Mesendoderm (in vitro differentiated cells): ENCODE measurements around the gene ARFGAP3.

Source experiments
- DNase-seq: peaks from one replicate; pipeline ENCODE4 v3.0.0; 2013
- H2AK5ac ChIP-seq: 2 replicates; pipeline ENCODE4 v1.6.1; 2013; ENCODE audit warnings: low read length, inconsistent platforms
- H2BK120ac ChIP-seq: 2 replicates; pipeline ENCODE4 v1.6.1; 2013; ENCODE audit warnings: low read depth, mild to moderate bottlenecking, low read length, moderate library complexity, mixed read lengths
- H2BK15ac ChIP-seq: replicated peaks from 2 replicates; pipeline ENCODE4 v1.6.1; 2013; ENCODE audit warnings: low read depth, mild to moderate bottlenecking, moderate library complexity
- H2BK5ac ChIP-seq: 2 replicates; pipeline ENCODE4 v1.6.1; 2013; ENCODE audit warnings: low read length, inconsistent platforms
- H3K18ac ChIP-seq: 2 replicates; pipeline ENCODE4 v1.6.1; 2013; ENCODE audit warnings: mild to moderate bottlenecking, low read length, mixed read lengths
- H3K23ac ChIP-seq: one replicate; pipeline ENCODE4 v1.6.1; 2013; ENCODE audit warnings: low read length
- H3K27ac ChIP-seq: 2 replicates; pipeline ENCODE4 v1.5.1; 2013; ENCODE audit warnings: low read depth, mild to moderate bottlenecking, inconsistent platforms, low read length, moderate library complexity
- H3K27me3 ChIP-seq: 2 replicates; pipeline ENCODE4 v1.6.1; 2013; ENCODE audit warnings: low read length, control low read depth, mild to moderate bottlenecking, inconsistent platforms; ENCODE audit not compliant: insufficient read depth, poor library complexity
- H3K36me3 ChIP-seq: 2 replicates; pipeline ENCODE4 v1.6.1; 2013; ENCODE audit warnings: low read length, inconsistent platforms; ENCODE audit not compliant: control insufficient read depth, insufficient read depth
- H3K4ac ChIP-seq: one replicate; pipeline ENCODE4 v1.6.1; 2013; ENCODE audit warnings: low read depth, mild to moderate bottlenecking, low read length, moderate library complexity
- H3K4me1 ChIP-seq: 2 replicates; pipeline ENCODE4 v1.6.1; 2013; ENCODE audit warnings: low read depth, low read length, inconsistent platforms; ENCODE audit not compliant: control insufficient read depth
- H3K4me2 ChIP-seq: 2 replicates; pipeline ENCODE4 v1.6.1; 2013; ENCODE audit warnings: low read length
- H3K4me3 ChIP-seq: 2 replicates; pipeline ENCODE4 v1.5.1; 2013; ENCODE audit warnings: mild to moderate bottlenecking, low read length
- H3K56ac ChIP-seq: one replicate; pipeline ENCODE4 v1.6.1; 2013; ENCODE audit warnings: low read length
- H3K79me1 ChIP-seq: 2 replicates; pipeline ENCODE4 v1.6.1; 2013; ENCODE audit warnings: low read length, inconsistent platforms
- H3K79me2 ChIP-seq: 2 replicates; pipeline ENCODE4 v1.6.1; 2013; ENCODE audit warnings: mild to moderate bottlenecking, low read length; ENCODE audit not compliant: control insufficient read depth, insufficient read depth
- H3K9ac ChIP-seq: 2 replicates; pipeline ENCODE4 v1.6.1; 2013; ENCODE audit warnings: low read length, inconsistent platforms
- H4K5ac ChIP-seq: one replicate; pipeline ENCODE4 v1.6.1; 2013; ENCODE audit warnings: low read length
- H4K8ac ChIP-seq: one replicate; pipeline ENCODE4 v1.6.1; 2013; ENCODE audit warnings: low read depth, mild to moderate bottlenecking, control low read depth, low read length, moderate library complexity
- WGBS: extraction: QIAGEN DNeasy Blood & Tissue Kit; methylation state at CpG from one replicate; pipeline ENCODE4 v1.1.7; 2013; ENCODE audit warnings: low lambda C conversion rate, missing lambda C conversion rate; ENCODE audit not compliant: insufficient coverage; ENCODE audit errors: extremely low coverage; 5-methylcytosine and 5-hydroxymethylcytosine counted together

The ARFGAP3 gene

GRCh38 chr22:42901790-42902508, 44.9 kb upstream of the ARFGAP3 start:
- Histone ChIP-seq H3K4me2 (no peak overlapping the region), H3K4ac (no peak overlapping the region), H3K79me1 (peaks cover 45% of the 10 kb centered on the region), H4K5ac (no peak overlapping the region), H3K4me3 (no peak overlapping the region), H2AK5ac (no peak overlapping the region), H2BK120ac (no peak overlapping the region), H3K18ac (no peak overlapping the region), H3K27me3 (no peaks in the 10 kb centered on the region), H2BK15ac (no peak overlapping the region), H2BK5ac (no peak overlapping the region), H3K36me3 (no peaks in the 10 kb centered on the region), H3K4me1 (no peaks in the 10 kb centered on the region), H4K8ac (no peak overlapping the region), H3K56ac (no peak overlapping the region), H3K79me2 (peaks cover 7% of the 10 kb centered on the region), H3K9ac (no peak overlapping the region), H3K27ac (no peak overlapping the region), H3K23ac (no peak overlapping the region)
- DNase-seq, result no peak
- WGBS, result no CpG with 5 or more reads among the region's 14 CpGs

DNA sequence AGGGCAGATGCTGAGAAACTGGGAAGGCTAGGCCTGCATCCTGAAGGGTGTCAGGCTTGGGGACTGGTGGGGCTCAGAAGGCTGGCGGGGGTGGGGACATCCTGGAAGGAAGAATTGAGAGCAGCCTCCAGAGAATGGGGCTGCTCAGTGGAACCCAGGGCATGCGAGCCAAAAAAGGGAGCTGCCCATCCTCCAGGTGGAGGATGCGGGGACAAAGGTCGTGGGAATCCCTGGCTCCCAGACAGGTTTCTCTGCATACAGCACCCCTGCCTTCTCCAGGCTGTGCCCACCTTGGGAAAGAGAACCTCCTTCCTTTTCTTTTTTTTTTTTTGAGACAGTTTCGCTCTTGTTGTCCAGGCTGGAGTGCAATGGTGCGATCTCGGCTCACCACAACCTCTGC, 40.9 kb upstream of the ARFGAP3 start:
- H2BK15ac ChIP-seq, result no peak overlapping the region
- H2BK5ac ChIP-seq, result no peak overlapping the region
- H3K36me3 ChIP-seq, result no peaks in the 10 kb centered on the region
- WGBS, result no CpG with 5 or more reads among the region's 7 CpGs
- H3K4me3 ChIP-seq, result no peak overlapping the region
- no peak overlapping the region for H2AK5ac ChIP-seq
- no peak overlapping the region for H3K18ac ChIP-seq
- H4K8ac ChIP-seq, result no peak overlapping the region
- H3K4me1 ChIP-seq, result no peaks in the 10 kb centered on the region
- H3K56ac ChIP-seq, result no peak overlapping the region
- H3K79me2 ChIP-seq, result peaks cover 2% of the 10 kb centered on the region
- H3K9ac ChIP-seq, result no peak overlapping the region
- no peak overlapping the region for H3K4ac ChIP-seq
- no peak for DNase-seq
- H2BK120ac ChIP-seq, result no peak overlapping the region
- no peaks in the 10 kb centered on the region for H3K27me3 ChIP-seq
- no peak overlapping the region for H3K4me2 ChIP-seq
- H3K23ac ChIP-seq, result no peak overlapping the region
- peaks cover 27% of the 10 kb centered on the region for H3K79me1 ChIP-seq
- H4K5ac ChIP-seq, result no peak overlapping the region
- H3K27ac ChIP-seq, result no peak overlapping the region

GRCh38 chr22:42895541-42895981, 38.5 kb upstream of the ARFGAP3 start:
- Histone ChIP-seq H2BK5ac (no peak overlapping the region), H3K4me2 (no peak overlapping the region), H3K27ac (no peak overlapping the region), H3K4ac (no peak overlapping the region), H4K8ac (no peak overlapping the region), H3K18ac (no peak overlapping the region), H3K9ac (no peak overlapping the region), H3K36me3 (peaks cover 3% of the 10 kb centered on the region), H3K79me1 (peaks cover 14% of the 10 kb centered on the region), H3K56ac (peak overlapping the region; percentile 22), H2BK15ac (no peak overlapping the region), H3K27me3 (no peaks in the 10 kb centered on the region), H3K79me2 (peaks cover 2% of the 10 kb centered on the region), H2BK120ac (no peak overlapping the region), H4K5ac (no peak overlapping the region), H2AK5ac (no peak overlapping the region), H3K4me1 (no peaks in the 10 kb centered on the region), H3K23ac (no peak overlapping the region), H3K4me3 (no peak overlapping the region)
- DNase-seq, result no peak
- WGBS, result no CpG with 5 or more reads among the region's 9 CpGs

GRCh38 chr22:42895087-42895486, 38.0 kb upstream of the ARFGAP3 start:
- Histone ChIP-seq H4K8ac (no peak overlapping the region), H2AK5ac (no peak overlapping the region), H3K56ac (no peak overlapping the region), H3K4me1 (no peaks in the 10 kb centered on the region), H3K79me2 (peaks cover 2% of the 10 kb centered on the region), H3K36me3 (peaks cover 3% of the 10 kb centered on the region), H4K5ac (no peak overlapping the region), H3K4ac (no peak overlapping the region), H3K4me2 (no peak overlapping the region), H3K18ac (no peak overlapping the region), H2BK5ac (no peak overlapping the region), H2BK15ac (no peak overlapping the region), H3K27ac (no peak overlapping the region), H3K79me1 (peaks cover 13% of the 10 kb centered on the region), H2BK120ac (no peak overlapping the region), H3K27me3 (no peaks in the 10 kb centered on the region), H3K9ac (no peak overlapping the region), H3K4me3 (no peak overlapping the region), H3K23ac (no peak overlapping the region)
- DNase-seq, result no peak
- WGBS, result no CpG with 5 or more reads among the region's 7 CpGs

DNA sequence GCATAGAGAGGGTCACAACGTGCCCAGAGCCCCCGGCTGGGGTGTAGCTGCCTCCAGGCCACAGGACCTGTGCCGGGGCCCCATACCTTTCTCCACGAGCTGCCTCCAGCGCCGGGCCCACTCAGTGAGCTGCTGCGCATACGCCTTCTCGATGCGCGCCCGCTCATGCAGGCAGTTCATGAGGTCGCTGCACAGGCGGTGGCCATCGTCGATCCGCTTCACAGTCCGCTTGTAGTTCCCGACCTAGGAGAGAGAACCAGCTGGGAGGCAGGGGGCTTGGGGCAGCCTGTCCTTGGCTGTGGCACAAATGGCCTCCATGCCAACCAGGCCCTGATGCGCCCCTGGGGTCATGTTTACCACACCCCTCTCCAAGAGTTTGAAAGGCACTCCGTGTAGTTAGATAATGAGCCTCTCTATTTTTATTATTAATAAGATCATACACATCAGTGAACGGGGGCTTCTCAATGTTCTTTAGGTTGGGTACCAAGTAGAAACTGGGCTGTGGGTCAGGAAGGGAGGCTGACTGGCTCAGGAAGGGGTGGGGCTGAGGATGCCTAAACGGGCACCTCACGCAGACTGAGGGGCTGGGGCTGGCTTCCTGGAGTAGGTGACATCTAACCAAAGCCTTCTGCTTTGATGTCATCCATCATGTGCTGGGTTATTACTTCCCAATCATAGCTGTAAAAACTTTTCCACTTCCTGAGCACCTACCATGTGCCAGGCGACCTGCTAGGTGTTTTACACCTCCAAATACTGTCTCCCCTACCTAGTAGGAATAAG, 36.5 kb upstream of the ARFGAP3 start:
- Histone ChIP-seq H3K79me1 (peaks cover 8% of the 10 kb centered on the region), H3K9ac (no peak overlapping the region), H4K8ac (no peak overlapping the region), H4K5ac (no peak overlapping the region), H3K79me2 (peaks cover 2% of the 10 kb centered on the region), H3K27me3 (no peaks in the 10 kb centered on the region), H2BK15ac (no peak overlapping the region), H3K4me1 (no peaks in the 10 kb centered on the region), H3K18ac (no peak overlapping the region), H3K4me3 (no peak overlapping the region), H3K56ac (no peak overlapping the region), H3K36me3 (peaks cover 7% of the 10 kb centered on the region), H2BK5ac (no peak overlapping the region), H2BK120ac (no peak overlapping the region), H3K23ac (no peak overlapping the region), H2AK5ac (no peak overlapping the region), H3K27ac (no peak overlapping the region), H3K4me2 (no peak overlapping the region), H3K4ac (no peak overlapping the region)
- WGBS, result no CpG with 5 or more reads among the region's 25 CpGs
- no peak for DNase-seq
